Adrenal gland (tissue), 12 donors: ENCODE data around the gene CFAP70. TPM values are rescaled to one million over a fixed set of nuclear protein-coding genes. Genes with fewer than 3 reads are reported as not detected.
"Not testable (repeated sequence)": the region's sequence is repeated elsewhere in the genome, so short reads cannot be mapped to it uniquely, and the experiment has no call there.

Experiments used
- DNase-seq, 7 donors: peaks; one replicate each; pipeline ENCODE4 v3.0.0-alpha.2; 2019 to 2020
- H3K27ac ChIP-seq, 5 donors: fragments of 200-600 bp; sonication (generic) in 4 of 5; 1 replicate in 3 of 5; 2 replicates in 2 of 5; pipeline versions ENCODE4 v1.5.1 to v1.8.0; 2016 to 2020; ENCODE audit warnings: mild to moderate bottlenecking in 1 of 5
- H3K27me3 ChIP-seq: fragments of 200-600 bp; 2 replicates; pipeline ENCODE4 v1.8.0; 2021
- H3K36me3 ChIP-seq, 2 donors: fragments of 200-600 bp; replicated peaks in 1 of 2; 1 replicate in 1 of 2; 2 replicates in 1 of 2; pipeline versions ENCODE4 v1.5.1 to v1.8.0; 2018 to 2022
- H3K4me1 ChIP-seq, 2 donors: fragments of 200-600 bp; replicated peaks in 1 of 2; 1 replicate in 1 of 2; 2 replicates in 1 of 2; pipeline versions ENCODE4 v1.5.1 to v1.8.0; 2018 to 2021
- H3K4me3 ChIP-seq, 4 donors: fragments of 200-600 bp; sonication (generic) in 3 of 4; one replicate each; pipeline ENCODE4 v1.5.1; 2016 to 2018
- H3K9me3 ChIP-seq, 3 donors: fragments of 200-600 bp; sonication (generic) in 1 of 3; replicated peaks in 1 of 3; 1 replicate in 2 of 3; 2 replicates in 1 of 3; pipeline versions ENCODE4 v1.5.1 to v1.8.0; 2016 to 2021
- CTCF ChIP-seq, 6 experiments: fragments of 450-650 bp in 4 of 6; fragments of 200-600 bp in 2 of 6; sonication (generic) in 1 of 6; IDR thresholded peaks; 1 replicate in 5 of 6; 2 replicates in 1 of 6; pipeline versions ENCODE4 v1.5.1 to v1.8.0; 2016 to 2021; ENCODE audit warnings: antibody characterized with exemption in 6 of 6, mild to moderate bottlenecking in 2 of 6, moderate library complexity in 1 of 6
- POLR2A ChIP-seq, 2 donors: fragments of 450-650 bp; IDR thresholded peaks; one replicate each; pipeline ENCODE4 v1.6.1; 2017; ENCODE audit warnings: antibody characterized with exemption in 2 of 2, mild to moderate bottlenecking in 2 of 2, moderate library complexity in 1 of 2
- WGBS, 4 donors: extraction: QIAGEN DNeasy Blood & Tissue Kit in 2 of 4; methylation state at CpG; one replicate each; pipeline versions ENCODE4 v1.1.5 to v1.1.7; 2013 to 2017; 5-methylcytosine and 5-hydroxymethylcytosine counted together
- intact Hi-C, 2 donors: fragments of 100-400 bp; cut with DNase I; formaldehyde crosslinking; loops; one replicate each; pipeline versions ENCODE4 v1.14.1 to v1.15.0; 2022 to 2023
- polyA plus RNA-seq, 3 donors: library from polyadenylated mRNA; stranded (reverse); fragments of 200-250 nt in 2 of 3; fragments of 350-450 nt in 1 of 3; fragmentation: Illumina TruSeq in 1 of 3; extraction: RNeasy Lipid Tissue Mini Kit (QIAGEN cat#74804) in 1 of 3; gene quantifications; one replicate each; pipeline ENCODE4 v1.2.3, GENCODE V29; 2013 to 2014
- total RNA-seq, 9 donors: library from RNA; depleted of rRNA in 4 of 9; stranded (reverse); fragments of >200 nt in 4 of 9; fragments of 120-200 nt in 1 of 9; fragmentation: NEBNext Ultra II Directional in 1 of 9; extraction: Animal tissue kit (Norgen Biotek cat#: 25700) in 1 of 9; gene quantifications; one replicate each; pipeline versions ENCODE4 v1.1.0 to v1.2.4, GENCODE V29; 2013 to 2023
- donor health status: healthy with polysubstance abuse.
- donor health status: Bipolar disorder and iron deficiency.
- donor health status: DM: yes; HTN: yes; CAD: no.
- donor health status: DM: no; HTN: no; CAD: no.
- donor health status: DM: no; HTN: no; CAD: no.
- donor health status: DM: yes; HTN: yes; CAD: no.

CFAP70 gene
- total and polyA plus RNA-seq, 12 donors, result 1.6 to 43.6 (median 6.7) TPM

GRCh38 chr10:73262880-73263555 lies 95.6 kb downstream of the CFAP70 start:
- H3K4me3 ChIP-seq, result no peak overlapping the region
- WGBS, 4 donors, result 81 to 85% (median 82%) methylated on average over 5 of the region's 5 CpGs
- no peak for DNase-seq
- H3K27ac ChIP-seq, result no peak overlapping the region
- no peaks in the 10 kb centered on the region for H3K27me3 ChIP-seq
- H3K9me3 ChIP-seq, result no peaks in the 10 kb centered on the region
- intact Hi-C loops, result loop anchor here in 1 of 2 donors (10.0 kb wide), 1 partner anchor 222 kb away; no protein-coding TSS in a partner anchor
- H3K36me3 ChIP-seq, result no peaks in the 10 kb centered on the region
- H3K4me1 ChIP-seq, result peaks cover 0 to 8% of the 10 kb centered on the region in 2 donors
- TF ChIP-seq CTCF (IDR thresholded peaks at IDR 0.05) (no peak), POLR2A (IDR thresholded peaks at IDR 0.05) (no peak)

GRCh38 chr10:73262105-73262730 lies 96.4 kb downstream of the CFAP70 start:
- TF ChIP-seq POLR2A (IDR thresholded peaks at IDR 0.05), result no peak
- no peak for TF ChIP-seq CTCF (IDR thresholded peaks at IDR 0.05)
- WGBS, 4 donors, result 52 to 60% (median 54%) methylated on average over 4 of the region's 4 CpGs
- Histone ChIP-seq H3K9me3 (no peaks in the 10 kb centered on the region), H3K27me3 (no peaks in the 10 kb centered on the region), H3K36me3 (no peaks in the 10 kb centered on the region), H3K27ac (no peak overlapping the region), H3K4me3 (no peak overlapping the region), H3K4me1 (peaks cover 0 to 8% of the 10 kb centered on the region in 2 donors)
- intact Hi-C loops, result loop anchor here in 1 of 2 donors (10.0 kb wide), 1 partner anchor 223 kb away; no protein-coding TSS in a partner anchor
- peak in 2 of 7 donors; percentile 17 to 39 for DNase-seq

GRCh38 chr10:73261362-73261995 lies 97.2 kb downstream of the CFAP70 start:
- H3K36me3 ChIP-seq, result no peaks in the 10 kb centered on the region
- TF ChIP-seq CTCF (IDR thresholded peaks at IDR 0.05) (no peak), POLR2A (IDR thresholded peaks at IDR 0.05) (no peak)

GRCh38 chr10:73258612-73259011 lies 100.1 kb downstream of the CFAP70 start:
- WGBS, 4 donors, result 89 to 98% (median 93%) methylated on average over 10 of the region's 10 CpGs
- H3K4me3 ChIP-seq, H3K27me3 ChIP-seq, DNase-seq, H3K36me3 ChIP-seq, intact Hi-C loops, H3K27ac ChIP-seq, H3K4me1 ChIP-seq, H3K9me3 ChIP-seq: not testable (repeated sequence)

More at GRCh38 chr10:73261362-73261995, 97.2 kb downstream of the CFAP70 start:
- no peaks in the 10 kb centered on the region for H3K27me3 ChIP-seq
- H3K9me3 ChIP-seq, result no peaks in the 10 kb centered on the region
- H3K4me3 ChIP-seq, result no peak overlapping the region
- no peak for DNase-seq
- H3K27ac ChIP-seq, result no peak overlapping the region
- H3K4me1 ChIP-seq, result peaks cover 0 to 8% of the 10 kb centered on the region in 2 donors
- 88 to 98% (median 93%) methylated on average over 9 of the region's 9 CpGs for WGBS, 4 donors
- intact Hi-C loops, result loop anchor here in 1 of 2 donors (10.0 kb wide), 1 partner anchor 223 kb away; no protein-coding TSS in a partner anchor
